ENCODE results near the gene HLF.

DNA sequence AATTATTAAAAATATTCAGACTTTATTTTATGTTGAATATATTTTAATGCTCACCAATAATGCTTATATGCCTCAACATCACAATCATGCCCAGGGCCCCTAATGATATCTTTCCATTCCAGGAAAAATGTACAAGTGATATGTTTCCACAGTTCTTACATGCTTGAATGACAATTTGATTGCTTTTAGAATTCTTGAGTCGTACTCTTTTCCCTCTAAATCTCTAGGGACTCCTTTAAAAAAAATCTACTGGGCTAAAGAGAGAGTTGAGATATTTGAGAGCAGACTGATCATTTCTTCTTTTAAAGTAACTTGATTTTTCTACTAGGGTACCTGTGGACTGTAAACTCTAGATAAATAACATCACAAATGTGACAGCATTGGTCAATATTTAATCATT is 18.2 kb upstream of the HLF start:
- TF ChIP-seq, protein P1, sequence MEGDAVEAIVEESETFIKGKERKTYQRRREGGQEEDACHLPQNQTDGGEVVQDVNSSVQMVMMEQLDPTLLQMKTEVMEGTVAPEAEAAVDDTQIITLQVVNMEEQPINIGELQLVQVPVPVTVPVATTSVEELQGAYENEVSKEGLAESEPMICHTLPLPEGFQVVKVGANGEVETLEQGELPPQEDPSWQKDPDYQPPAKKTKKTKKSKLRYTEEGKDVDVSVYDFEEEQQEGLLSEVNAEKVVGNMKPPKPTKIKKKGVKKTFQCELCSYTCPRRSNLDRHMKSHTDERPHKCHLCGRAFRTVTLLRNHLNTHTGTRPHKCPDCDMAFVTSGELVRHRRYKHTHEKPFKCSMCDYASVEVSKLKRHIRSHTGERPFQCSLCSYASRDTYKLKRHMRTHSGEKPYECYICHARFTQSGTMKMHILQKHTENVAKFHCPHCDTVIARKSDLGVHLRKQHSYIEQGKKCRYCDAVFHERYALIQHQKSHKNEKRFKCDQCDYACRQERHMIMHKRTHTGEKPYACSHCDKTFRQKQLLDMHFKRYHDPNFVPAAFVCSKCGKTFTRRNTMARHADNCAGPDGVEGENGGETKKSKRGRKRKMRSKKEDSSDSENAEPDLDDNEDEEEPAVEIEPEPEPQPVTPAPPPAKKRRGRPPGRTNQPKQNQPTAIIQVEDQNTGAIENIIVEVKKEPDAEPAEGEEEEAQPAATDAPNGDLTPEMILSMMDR (IDR thresholded peaks at IDR 0.05) = no peak
- TF ChIP-seq EZH2 (IDR thresholded peaks at IDR 0.05; ENCODE audit: borderline replicate concordance, insufficient read depth, low read depth, low read length, poor library complexity, severe bottlenecking) = no peak
